IPS DF 4.7 (cell line): Measurements from ENCODE around the gene MDH2.
"Not testable (repeated sequence)": the region's sequence is repeated elsewhere in the genome, so short reads cannot be mapped to it uniquely, and the experiment has no call there.

Experiments
- DNase-seq: peaks from one replicate; pipeline ENCODE4 v3.0.0-alpha.2; 2013; ENCODE audit warnings: low spot score; ENCODE audit errors: extremely low read depth

Gene MDH2

GRCh38 chr7:76047305-76047810, 548 bp upstream of the MDH2 start:
- no peak for DNase-seq

- DNase-seq, result no peak
Measured at GRCh38 chr7:76048668-76048988, 722 bp downstream of the MDH2 start.

GRCh38 chr7:76049295-76049694, 1.4 kb downstream of the MDH2 start:
- DNase-seq, result no peak

GRCh38 chr7:76050545-76050944, 2.6 kb downstream of the MDH2 start:
- DNase-seq, result no peak

GRCh38 chr7:76051840-76052239, 3.9 kb downstream of the MDH2 start:
- DNase-seq, result no peak

GRCh38 chr7:76052681-76053080, 4.8 kb downstream of the MDH2 start:
- DNase-seq, result not testable (repeated sequence)

- no peak for DNase-seq
Measured at GRCh38 chr7:76053461-76053860, 5.6 kb downstream of the MDH2 start.

- no peak for DNase-seq
Measured at GRCh38 chr7:76054123-76055120, 6.5 kb downstream of the MDH2 start.

- DNase-seq, result no peak
Measured at GRCh38 chr7:76056241-76056640, 8.3 kb downstream of the MDH2 start.

- no peak for DNase-seq
Measured at GRCh38 chr7:76057103-76057812, 9.4 kb downstream of the MDH2 start.

- no peak for DNase-seq
Measured at GRCh38 chr7:76057813-76058145, 9.9 kb downstream of the MDH2 start.

GRCh38 chr7:76058745-76059144, 10.8 kb downstream of the MDH2 start:
- DNase-seq, result not testable (repeated sequence)

GRCh38 chr7:76060842-76061241, 12.9 kb downstream of the MDH2 start:
- DNase-seq, result no peak

- DNase-seq, result no peak
Measured at GRCh38 chr7:76062254-76062653, 14.3 kb downstream of the MDH2 start.

GRCh38 chr7:76063114-76063513, 15.2 kb downstream of the MDH2 start:
- DNase-seq, result no peak

- DNase-seq, result no peak
Measured at GRCh38 chr7:76063525-76063924, 15.6 kb downstream of the MDH2 start.

GRCh38 chr7:76064208-76064970, 16.5 kb downstream of the MDH2 start:
- no peak for DNase-seq

GRCh38 chr7:76065016-76065612, 17.2 kb downstream of the MDH2 start:
- DNase-seq, result no peak

- no peak for DNase-seq
Measured at GRCh38 chr7:76066716-76067503, 19.0 kb downstream of the MDH2 start.

- peak; percentile 68 for DNase-seq
Measured at GRCh38 chr7:76069238-76069638, 21.3 kb downstream of the MDH2 start.
